Suppressor macrophage (primary cell): ENCODE results near the gene IFT22.
"Not testable (repeated sequence)": the region's sequence is repeated elsewhere in the genome, so short reads cannot be mapped to it uniquely, and the experiment has no call there.

Experiments
- DNase-seq, 4 experiments: peaks; one replicate each; pipeline ENCODE4 v3.0.0-alpha.2; 2020 to 2022

IFT22 gene

DNA sequence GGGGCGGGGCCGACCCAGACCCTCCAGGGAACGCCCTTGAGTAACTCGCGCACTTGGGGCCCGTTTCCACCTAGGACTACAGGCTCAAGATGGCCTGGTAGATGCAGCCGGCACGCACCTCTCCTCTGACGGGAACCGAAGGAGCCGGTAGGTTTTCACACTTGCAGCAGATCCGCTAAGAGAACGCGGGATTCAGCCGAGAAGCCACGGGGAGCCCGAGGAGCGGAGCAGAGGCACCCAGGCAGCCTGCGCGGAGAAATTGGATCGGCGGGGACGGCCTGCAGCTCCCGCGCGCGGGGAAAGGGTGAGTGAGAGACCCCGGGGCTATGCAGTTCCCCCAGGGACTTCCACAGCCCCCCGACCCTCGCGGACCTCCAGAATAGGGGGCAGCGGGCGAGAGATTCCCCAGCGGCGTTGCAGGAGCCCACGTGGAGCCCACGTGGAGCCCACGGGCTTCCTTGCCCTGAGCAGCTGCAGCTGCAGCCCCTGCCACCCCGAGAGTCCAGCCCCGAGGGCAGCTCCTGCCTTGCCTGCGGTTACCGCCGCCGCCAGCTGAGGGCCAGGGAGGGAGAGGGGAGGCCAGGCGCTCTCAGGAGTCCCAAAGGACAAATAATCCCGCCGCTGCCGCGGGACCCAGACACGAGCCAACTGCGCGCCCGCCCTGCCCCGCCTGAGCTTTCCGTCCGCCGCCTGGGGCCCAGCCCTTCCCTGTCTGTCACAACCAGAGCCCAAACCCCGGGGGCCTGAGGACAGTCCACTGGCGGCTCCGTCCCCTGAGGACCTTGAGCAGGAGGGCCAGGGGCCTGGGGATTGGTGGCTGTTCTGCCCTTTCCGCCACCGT, 13.1 kb downstream of the IFT22 start:
- peak in 2 of 4 experiments; percentile 16 to 31 for DNase-seq

DNA sequence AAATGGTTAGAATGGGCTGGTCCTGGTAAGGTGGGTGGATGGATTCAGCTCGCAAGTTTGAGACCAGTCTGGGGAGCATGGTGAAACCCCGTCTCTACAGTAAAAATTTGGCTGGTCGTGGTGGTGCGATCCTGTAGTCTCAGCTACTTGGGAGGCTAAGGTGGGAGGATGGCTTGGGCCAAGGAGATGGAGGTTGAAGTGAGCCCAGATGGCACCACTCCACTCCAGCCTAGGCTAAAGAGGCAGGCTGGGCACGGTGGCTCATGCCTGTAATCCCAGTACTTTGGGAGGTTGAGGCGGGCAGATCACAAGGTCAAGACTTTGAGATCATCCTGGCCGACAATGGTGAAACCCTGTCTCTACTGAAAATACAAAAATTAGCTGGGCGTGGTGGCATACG, 15.3 kb downstream of the IFT22 start:
- no peak for DNase-seq

DNA sequence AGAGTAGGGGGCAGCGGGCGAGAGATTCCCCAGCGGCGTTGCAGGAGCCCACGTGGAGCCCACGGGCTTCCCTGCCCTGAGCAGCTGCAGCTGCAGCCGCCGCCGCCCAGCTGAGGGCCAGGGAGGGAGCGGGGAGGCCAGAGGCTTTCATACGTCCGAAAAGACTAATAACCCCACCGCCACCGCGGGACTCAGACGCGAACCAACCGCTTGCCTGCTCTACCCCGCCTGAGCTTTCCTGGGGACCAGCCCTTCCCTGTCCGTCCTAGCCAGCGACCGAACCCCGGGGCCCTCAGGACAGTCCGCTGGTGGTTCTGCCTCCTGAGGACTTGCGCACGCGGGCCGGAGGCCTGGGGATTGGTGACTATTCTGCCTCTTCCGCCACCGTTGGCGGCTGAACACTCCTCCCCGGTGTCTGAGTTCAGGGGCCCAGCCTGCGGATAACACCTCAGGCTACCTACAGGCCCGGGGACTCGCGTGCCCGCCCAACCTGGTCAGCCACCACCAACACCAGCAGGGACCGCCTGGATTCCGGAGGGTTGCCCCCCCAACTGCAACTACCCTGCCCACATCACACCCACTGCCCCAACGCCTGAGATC, 18.4 kb downstream of the IFT22 start:
- no peak for DNase-seq

DNA sequence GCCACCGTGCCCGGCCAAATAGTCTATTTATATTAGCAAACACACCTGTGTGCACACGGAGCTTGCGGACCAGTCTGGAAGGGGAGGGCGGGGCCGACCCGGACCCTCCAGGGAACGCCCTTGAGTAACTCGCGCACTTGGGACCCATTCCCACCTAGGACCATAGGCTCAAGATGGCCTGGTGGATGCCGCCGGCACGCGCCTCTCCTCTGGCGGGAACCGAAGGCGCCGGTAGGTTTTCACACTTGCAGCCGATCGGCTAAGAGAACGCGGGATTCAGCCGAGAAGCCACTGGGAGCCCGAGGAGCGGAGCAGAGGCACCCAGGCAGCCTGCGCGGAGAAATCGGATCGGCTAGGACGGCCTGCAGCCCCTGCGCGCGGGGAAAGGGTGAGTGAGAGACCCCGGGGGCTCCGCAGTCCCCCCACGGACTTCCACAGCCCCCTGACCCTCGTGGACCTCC, 18.9 kb downstream of the IFT22 start:
- DNase-seq: no peak

DNA sequence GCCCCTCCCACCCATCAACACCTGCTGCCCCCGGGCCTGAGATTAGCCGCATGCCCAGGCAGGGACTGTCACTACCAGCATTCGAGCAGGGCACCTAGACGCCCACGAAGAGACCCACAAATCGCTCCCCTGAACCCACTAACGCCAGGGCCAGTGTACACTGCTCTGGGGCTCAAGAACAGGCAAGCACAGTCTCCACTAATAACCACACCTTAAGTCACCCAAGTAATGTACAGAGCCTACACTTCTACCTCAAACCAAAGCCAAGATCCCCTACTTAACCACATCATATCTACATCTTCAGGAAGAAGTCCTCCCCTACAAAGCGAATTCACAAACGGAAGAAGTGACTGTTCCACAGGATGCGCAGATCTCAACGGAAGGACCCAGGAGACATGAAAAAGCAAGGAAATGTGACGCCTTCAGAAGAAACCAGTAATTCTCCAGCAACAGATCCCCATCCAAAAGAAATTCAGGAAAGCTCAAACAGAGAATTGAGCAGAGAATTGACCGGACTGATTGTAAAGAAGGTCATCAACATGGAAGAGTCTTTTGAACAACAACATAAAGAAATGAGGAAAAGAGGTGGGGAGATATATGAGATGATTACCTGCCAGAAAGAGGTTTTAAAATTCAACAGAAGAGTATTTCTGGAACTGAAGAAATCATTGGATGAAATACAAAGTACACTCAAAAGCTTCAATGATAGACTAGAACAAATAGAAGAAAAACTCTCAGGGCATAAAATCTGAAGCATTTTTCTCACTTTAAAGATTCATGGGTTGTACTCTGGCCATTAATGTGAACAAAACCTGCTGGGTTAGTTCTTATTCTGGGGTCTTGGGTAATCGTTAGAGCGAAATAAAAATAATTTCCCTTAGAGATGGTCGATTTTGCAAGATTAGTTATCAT, 20.9 kb downstream of the IFT22 start:
- DNase-seq: no peak

DNA sequence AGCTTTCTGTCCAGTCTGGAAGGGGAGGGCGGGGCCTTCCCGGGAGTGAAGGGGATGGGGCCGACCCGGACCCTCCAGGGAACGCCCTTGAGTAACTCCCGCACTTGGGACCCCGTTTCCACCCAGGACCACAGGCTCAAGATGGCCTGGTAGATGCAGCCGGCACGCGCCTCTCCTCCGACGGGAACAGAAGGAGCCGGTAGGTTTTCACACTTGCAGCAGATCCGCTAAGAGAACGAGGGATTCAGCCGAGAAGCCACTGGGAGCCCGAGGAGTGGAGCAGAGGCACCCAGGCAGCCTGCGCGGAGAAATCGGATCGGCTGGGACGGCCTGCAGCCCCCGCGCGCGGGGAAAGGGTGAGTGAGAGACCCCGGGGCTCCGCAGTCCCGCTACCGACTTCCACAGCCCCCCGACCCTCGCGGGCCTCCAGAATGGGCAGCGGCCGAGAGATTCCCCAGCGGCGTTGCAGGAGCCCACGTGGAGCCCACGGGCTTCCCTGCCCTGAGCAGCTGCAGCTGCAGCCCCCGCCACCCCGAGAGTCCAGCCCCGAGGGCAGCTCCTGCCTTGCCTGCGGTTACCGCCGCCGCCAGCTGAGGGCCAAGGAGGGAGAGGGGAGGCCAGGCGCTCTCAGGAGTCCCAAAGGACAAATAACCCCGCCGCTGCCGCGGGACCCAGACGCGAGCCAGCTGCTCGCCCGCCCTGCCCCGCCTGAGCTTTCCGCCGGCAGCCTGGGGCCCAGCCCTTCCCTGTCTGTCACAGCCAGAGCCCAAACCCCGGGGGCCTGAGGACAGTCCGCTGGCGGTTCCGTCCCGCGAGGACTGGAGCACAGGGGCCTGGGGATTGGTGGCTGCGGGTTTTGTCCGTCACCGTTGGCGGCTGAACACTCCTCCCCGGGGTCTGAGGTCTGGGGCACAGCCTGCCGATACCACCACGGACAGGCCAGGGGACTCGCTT, 21.8 kb downstream of the IFT22 start:
- DNase-seq: no peak

DNA sequence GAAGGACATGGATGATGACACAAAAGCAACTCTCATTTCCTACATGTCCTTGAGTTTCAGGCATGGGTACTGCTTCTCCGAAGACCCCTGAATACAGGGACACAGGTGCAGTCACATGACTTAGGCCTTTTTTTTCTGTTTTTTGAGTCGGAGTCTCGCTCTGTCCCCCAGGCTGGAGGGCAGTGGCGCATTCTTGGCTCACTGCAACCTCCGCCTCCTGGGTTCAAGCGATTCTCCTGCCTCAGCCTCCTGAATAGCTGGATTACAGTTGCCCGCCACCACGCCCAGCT, 26.8 kb downstream of the IFT22 start:
- no peak for DNase-seq

DNA sequence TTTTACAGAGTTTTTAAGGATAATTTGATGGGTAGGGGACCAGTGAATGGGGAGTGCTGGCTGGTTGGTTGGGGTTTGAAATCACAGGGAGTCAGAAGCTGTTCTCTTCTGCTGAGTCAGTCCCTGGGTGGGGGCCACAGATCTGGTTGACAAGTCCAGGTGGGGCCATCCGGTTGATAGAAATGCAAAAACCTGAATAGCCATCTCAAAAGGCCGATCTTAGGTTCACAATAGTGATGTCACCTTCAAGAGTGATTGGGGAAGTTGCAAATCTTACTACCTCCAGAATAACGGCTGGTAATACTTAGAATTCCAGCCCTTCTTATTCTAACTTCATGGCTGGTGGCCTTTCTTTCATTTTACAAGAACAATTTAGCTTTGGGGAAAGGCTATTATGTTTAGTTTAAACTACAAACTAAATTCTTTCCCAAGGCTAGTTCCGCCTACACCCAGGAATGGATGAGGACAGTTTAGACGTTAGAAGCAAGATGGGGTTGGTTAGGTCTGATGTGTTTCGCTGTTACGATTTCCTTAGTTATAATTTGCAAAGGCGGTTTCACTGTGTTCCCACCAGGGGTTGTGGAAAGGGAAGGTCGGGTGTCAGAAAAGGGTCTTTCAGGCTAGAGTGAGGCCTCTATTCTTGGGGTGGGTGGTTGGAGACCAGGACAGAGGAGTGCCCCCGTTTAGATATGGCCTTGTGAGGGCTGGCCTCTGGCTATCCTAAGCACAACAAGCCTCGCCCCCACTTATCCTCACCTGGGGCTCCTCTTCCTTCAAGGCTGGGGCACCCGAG, 27.4 kb downstream of the IFT22 start:
- DNase-seq: no peak

DNA sequence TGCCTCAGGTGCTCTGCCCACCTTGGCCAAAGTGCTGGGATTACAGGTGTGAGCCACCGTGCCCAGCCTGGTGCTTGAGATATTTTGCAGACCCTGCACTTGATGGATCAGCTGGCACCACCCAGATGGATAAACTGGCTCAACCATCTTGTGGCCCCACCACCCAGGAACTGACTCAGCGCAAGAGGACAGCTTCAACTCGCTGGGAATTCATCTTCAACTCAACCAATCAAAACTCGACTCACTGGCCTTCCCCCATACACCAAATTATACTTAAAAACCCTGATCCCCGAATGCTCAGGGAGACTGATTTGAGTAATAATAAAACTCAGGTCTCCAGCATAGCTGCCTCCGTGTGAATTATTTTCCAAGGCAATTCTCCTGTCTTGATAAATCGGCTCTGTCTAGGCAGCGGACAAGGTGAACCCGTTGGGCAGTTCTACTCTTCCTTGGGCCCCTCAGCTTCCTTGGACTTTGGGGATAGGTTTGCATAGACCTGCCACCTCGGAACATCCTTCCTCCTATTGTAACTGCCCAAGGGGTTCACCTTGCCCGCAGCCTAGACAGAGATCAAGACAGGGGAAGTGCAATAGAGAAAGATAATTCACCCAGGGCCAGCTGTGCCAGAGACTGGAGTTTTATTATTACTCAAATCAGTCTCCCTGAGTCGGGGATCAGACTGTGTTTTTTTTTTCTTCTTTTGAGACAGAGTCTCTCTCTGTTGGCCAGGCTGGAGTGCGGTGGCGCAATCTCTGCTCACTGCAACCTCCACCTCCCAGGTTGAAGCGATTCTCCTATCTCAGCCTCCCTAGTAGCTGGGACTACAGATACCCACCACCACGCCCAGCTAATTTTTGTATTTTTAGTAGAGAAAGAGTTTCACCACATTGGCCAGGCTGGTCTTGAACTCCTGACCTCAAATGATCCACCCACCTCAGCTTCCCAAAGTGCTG, 28.3 kb downstream of the IFT22 start:
- DNase-seq: not testable (repeated sequence)

DNA sequence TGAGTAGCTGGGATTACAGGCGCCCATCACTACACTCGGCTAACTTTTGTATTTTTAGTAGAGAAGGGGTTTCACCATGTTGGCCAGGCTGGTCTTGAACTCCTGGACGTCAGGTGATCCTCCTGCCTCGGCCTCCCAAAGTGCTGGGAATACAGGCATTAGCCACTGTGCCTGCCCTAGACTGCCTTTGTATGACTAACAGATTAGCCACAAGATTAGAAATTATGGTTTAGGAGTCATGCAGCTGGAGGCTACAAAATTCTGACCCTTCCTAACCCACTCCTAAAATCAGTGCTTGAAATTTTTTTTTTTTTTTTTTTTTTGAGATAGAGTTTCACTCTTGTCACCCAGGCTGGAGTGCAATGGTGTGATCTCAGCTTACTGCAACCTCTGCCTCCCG, 29.0 kb downstream of the IFT22 start:
- not testable (repeated sequence) for DNase-seq

DNA sequence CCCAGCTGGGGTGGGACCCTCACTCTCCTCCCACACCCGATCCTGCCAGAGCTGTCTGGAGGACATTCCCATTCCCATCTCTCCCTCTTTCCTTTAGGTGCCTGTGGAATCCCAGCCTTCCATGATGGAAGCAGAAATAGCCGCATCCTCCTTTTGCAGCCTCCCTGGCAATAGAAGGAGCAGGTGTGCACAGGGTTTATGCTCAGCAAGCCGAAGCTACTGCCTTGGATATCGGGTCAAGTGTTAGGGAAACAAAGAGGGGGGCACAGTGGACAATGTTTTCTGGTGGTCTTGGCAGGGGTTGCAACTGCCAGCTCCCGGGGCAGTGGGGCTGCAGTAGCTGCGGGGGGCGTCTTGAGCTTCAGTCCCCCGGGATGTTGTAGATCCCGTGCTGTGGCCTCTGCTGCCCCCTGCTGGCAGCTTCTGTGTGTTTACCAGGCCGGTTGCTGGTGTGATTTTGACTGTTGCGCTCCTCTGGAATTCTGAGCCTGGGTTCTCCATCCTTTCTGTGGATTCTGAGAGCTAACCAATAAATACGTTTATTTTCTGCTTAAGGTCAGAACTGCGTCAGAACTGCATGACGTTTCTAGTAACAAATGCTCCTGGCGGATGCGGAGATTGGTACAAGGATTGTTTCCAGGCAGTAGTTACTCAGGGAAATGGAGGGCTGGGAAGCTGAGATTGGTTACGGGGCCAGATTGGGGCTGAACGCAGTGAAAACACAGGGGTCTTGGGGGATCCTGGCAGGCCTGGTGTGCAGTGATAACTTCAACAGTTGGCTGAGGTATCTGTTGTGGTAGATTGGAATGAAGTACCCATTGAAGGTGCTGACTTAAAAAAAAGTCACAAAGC, 31.2 kb downstream of the IFT22 start:
- DNase-seq: peak; percentile 18 to 54 (median 40)

DNA sequence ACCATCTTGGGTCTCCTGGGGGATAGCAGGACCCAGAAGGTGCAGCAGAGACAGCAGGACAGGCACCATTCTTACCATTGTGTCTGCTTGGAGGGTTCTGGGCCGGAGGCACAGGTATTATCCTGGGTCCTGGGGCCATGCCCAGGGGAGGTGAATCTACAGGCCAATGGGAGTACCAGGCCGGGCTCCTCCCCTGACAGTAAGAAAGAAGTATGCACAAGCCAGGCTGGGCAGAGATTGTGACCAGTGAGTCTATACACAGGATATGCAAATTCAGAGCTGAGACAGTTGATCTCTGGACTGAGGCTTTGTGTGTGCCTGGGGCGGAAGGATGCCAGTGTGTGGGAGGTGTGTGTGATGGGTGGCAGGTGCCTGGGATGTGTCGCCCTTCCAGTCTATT, 31.9 kb downstream of the IFT22 start:
- DNase-seq: not testable (repeated sequence)

DNA sequence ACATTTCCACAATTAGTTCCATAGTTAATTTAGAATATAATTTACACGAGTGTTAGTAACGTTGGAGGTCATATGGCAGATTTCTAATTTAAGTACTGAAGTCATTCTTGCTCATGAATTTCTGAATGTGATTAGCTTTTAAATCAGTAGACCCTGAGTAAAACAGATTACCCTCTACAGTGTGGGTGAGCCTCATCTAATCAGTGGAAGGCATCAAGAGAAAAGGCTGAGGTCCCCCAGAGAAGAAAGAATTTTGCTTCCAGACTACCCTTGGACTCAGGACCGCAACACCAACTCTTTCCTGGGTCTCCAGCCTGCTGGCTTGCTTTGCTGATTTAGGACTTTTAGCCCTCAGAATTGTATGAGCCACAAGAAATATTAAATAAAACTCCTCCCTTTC, 33.2 kb downstream of the IFT22 start:
- DNase-seq: no peak

DNA sequence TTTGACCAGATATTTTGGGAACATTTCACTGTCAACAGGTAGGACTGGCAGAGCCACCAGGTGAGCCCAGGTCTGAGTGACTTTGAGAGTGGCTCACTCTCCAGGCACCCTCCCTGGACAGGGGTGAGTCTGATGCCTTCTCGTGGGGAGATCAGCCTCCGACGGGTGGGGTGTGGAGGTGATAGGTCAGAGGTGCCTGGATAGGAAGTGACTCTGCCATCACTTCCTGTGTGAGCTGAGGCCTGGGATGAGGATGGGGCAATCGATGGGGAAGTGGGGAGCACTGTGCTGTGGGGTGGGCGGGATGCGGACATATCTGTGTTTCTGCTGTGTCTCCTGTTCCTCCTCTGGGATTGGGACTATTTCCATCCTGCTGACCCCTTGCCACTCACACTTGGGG, 34.6 kb downstream of the IFT22 start:
- peak; percentile 64 to 85 (median 82) for DNase-seq

DNA sequence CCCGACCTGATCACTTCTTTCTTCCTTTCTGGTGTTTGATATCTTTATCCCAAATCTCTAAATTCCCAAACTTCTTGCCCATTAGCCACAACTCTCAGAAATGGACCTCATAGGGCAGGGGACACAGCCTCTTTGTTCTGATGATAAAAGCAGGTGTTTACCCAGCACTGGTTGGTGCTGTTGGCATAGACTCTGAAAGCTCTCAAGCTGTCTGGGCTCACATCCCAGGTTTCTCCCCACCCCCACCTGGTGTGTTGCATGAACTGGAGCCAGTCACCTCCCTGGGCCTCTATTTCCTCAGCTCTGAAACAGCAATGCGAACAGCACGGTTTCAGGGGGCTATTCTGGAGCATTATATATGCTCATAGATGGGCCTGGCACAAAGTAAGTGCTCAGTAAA, 35.7 kb downstream of the IFT22 start:
- not testable (repeated sequence) for DNase-seq

DNA sequence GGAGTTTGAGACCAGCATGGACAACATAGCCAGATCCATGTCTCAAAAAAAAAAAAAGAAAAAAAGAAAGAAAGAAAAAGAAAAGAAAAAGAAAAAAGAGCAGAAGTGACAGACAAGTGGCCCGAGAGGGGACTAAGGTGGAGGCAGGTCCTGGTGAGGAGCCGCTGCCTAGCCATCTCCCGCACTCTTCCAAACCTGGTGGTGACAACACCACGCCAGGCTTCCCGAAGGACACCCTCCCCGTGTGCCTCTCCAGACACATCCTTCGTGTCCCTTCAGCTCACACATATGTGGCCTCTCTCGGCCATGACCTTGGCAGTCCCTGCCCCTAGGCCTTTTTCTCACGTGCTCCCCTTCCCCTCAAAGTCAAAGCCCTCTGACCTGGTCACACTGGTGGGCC, 36.4 kb downstream of the IFT22 start:
- DNase-seq: no peak

DNA sequence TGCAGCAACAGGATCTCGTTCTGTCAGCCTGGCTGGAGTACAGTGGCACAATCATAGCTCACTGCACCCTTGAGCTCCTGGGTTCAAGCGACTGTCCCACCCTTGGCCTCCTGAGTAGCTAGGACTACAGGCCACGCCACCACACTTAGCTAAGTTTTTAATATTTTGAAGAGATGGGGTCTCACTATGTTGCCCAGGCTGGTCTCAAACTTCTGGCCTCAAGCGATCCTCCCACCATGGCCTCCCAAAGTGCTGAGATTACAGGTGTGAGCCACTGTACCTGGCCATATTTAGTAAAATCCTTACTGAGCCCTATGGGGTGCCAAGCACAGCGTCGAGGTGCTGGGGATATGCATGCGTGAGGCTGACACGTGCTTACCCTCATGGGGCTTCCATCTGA, 40.7 kb downstream of the IFT22 start:
- DNase-seq: not testable (repeated sequence)

DNA sequence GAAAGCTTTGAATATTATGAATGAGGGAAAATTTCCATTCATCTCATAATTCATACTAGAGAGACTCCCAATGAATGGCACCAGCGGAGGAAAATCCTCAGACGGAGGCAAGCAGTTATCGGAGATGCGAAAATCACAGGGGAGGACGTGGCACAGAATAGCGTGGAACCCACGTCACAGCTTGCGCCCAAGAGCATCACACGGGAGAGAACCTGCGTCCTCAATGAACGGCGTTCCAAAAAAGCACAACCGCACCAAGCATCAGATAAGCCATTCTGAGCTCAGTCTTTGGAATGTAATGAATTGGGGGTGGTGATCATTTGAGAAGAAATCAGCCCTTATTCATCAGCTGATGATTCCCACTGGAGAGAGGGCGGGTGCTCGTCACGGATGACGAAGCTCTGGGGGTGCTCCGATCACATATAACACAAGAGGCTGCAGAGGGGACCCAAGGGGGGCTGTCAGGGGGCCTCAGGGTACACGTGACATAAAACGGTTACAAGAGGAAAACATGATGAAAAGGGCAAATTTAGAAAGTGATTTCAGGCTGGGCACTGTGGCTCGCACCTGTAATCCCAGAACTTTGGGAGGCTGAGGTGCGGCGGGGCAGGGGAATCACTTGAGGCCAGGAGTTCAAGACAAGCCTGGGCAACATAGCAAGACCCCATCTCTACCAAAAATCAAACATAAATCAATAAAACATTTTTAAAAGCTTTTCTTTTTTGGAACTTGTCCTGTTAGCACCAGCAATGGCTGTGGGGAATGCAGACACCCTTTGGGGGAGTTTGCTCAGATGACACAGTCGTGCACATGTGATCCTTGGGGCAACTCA, 42.9 kb downstream of the IFT22 start:
- DNase-seq: no peak
